Measurements from ENCODE around the gene RAD51D.

DNA sequence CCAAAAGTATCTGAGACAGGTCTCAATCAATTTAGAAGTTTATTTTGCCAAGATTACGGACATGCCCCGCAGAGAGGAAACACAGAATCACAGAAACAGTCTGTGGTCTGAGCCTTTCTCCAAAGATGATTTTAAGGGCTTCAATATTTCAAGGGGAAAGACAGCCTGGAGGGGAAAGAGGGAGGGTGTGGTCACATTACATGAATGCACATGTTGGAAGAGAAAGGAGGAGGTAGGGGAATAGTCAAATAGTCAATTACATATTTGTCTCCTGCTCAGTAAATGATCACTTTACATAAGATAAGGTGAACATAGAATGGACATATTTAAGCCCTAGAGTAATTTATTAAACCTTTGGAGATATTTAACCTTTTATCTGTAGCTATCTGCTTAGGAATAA is 40.3 kb upstream of the RAD51D start:
- TF ChIP-seq, protein P1, sequence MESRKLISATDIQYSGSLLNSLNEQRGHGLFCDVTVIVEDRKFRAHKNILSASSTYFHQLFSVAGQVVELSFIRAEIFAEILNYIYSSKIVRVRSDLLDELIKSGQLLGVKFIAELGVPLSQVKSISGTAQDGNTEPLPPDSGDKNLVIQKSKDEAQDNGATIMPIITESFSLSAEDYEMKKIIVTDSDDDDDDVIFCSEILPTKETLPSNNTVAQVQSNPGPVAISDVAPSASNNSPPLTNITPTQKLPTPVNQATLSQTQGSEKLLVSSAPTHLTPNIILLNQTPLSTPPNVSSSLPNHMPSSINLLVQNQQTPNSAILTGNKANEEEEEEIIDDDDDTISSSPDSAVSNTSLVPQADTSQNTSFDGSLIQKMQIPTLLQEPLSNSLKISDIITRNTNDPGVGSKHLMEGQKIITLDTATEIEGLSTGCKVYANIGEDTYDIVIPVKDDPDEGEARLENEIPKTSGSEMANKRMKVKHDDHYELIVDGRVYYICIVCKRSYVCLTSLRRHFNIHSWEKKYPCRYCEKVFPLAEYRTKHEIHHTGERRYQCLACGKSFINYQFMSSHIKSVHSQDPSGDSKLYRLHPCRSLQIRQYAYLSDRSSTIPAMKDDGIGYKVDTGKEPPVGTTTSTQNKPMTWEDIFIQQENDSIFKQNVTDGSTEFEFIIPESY (IDR thresholded peaks at IDR 0.05; ENCODE audit: borderline replicate concordance, low read depth): no peak
- TF ChIP-seq, protein P2, sequence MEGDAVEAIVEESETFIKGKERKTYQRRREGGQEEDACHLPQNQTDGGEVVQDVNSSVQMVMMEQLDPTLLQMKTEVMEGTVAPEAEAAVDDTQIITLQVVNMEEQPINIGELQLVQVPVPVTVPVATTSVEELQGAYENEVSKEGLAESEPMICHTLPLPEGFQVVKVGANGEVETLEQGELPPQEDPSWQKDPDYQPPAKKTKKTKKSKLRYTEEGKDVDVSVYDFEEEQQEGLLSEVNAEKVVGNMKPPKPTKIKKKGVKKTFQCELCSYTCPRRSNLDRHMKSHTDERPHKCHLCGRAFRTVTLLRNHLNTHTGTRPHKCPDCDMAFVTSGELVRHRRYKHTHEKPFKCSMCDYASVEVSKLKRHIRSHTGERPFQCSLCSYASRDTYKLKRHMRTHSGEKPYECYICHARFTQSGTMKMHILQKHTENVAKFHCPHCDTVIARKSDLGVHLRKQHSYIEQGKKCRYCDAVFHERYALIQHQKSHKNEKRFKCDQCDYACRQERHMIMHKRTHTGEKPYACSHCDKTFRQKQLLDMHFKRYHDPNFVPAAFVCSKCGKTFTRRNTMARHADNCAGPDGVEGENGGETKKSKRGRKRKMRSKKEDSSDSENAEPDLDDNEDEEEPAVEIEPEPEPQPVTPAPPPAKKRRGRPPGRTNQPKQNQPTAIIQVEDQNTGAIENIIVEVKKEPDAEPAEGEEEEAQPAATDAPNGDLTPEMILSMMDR (IDR thresholded peaks at IDR 0.05): no peak
- TF ChIP-seq, protein P3, sequence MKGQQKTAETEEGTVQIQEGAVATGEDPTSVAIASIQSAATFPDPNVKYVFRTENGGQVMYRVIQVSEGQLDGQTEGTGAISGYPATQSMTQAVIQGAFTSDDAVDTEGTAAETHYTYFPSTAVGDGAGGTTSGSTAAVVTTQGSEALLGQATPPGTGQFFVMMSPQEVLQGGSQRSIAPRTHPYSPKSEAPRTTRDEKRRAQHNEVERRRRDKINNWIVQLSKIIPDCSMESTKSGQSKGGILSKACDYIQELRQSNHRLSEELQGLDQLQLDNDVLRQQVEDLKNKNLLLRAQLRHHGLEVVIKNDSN (IDR thresholded peaks at IDR 0.05; ENCODE audit: borderline replicate concordance, low read depth): no peak
- TF ChIP-seq TAF1 (IDR thresholded peaks at IDR 0.05; ENCODE audit: borderline replicate concordance, low read depth, low read length): no peak
- TF ChIP-seq EZH2phosphoT487 (IDR thresholded peaks at IDR 0.05; ENCODE audit: borderline replicate concordance, low read depth): no peak
- no peak for TF ChIP-seq MXI1 (IDR thresholded peaks at IDR 0.05; ENCODE audit: low read depth, low read length)
- TF ChIP-seq NRF1 (IDR thresholded peaks at IDR 0.05; ENCODE audit: low read depth, low read length): no peak
- no peak for TF ChIP-seq FOXJ3 (CRISPR knock-in tag; IDR thresholded peaks at IDR 0.05)
- no peak for TF ChIP-seq GABPA (IDR thresholded peaks at IDR 0.05; ENCODE audit: low read depth)
- TF ChIP-seq CHD2 (IDR thresholded peaks at IDR 0.05; ENCODE audit: low read length, partially characterized antibody): no peak
- TF ChIP-seq, protein P4, sequence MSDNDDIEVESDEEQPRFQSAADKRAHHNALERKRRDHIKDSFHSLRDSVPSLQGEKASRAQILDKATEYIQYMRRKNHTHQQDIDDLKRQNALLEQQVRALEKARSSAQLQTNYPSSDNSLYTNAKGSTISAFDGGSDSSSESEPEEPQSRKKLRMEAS (IDR thresholded peaks at IDR 0.05; ENCODE audit: low read depth): no peak
- TF ChIP-seq POLR2AphosphoS5 (IDR thresholded peaks at IDR 0.05; ENCODE audit: low read depth, low read length): no peak
- TF ChIP-seq, protein P5, sequence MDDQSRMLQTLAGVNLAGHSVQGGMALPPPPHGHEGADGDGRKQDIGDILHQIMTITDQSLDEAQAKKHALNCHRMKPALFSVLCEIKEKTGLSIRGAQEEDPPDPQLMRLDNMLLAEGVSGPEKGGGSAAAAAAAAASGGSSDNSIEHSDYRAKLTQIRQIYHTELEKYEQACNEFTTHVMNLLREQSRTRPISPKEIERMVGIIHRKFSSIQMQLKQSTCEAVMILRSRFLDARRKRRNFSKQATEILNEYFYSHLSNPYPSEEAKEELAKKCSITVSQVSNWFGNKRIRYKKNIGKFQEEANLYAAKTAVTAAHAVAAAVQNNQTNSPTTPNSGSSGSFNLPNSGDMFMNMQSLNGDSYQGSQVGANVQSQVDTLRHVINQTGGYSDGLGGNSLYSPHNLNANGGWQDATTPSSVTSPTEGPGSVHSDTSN (IDR thresholded peaks at IDR 0.05): no peak
